Measurements from ENCODE around the gene ZCCHC7.
"Not testable (repeated sequence)": the region's sequence is repeated elsewhere in the genome, so short reads cannot be mapped to it uniquely, and the experiment has no call there.

ZCCHC7 gene

GRCh38 chr9:37301042-37301853 is 180.9 kb downstream of the ZCCHC7 start:
- no peak for DNase-seq

- no peak for DNase-seq
Measured at GRCh38 chr9:37301854-37302172, 181.4 kb downstream of the ZCCHC7 start.

- no peak for DNase-seq
Measured at GRCh38 chr9:37302277-37302676, 181.9 kb downstream of the ZCCHC7 start.

GRCh38 chr9:37303272-37303671 is 182.9 kb downstream of the ZCCHC7 start:
- DNase-seq = not testable (repeated sequence)

- DNase-seq = no peak
Measured at GRCh38 chr9:37309136-37309535, 188.8 kb downstream of the ZCCHC7 start.

GRCh38 chr9:37311938-37312708 is 191.7 kb downstream of the ZCCHC7 start:
- no peak for DNase-seq

- no peak for DNase-seq
Measured at GRCh38 chr9:37324261-37324683, 203.9 kb downstream of the ZCCHC7 start.

- DNase-seq = peak in 1 of 2 donors; percentile 7
Measured at GRCh38 chr9:37324691-37325490, 204.5 kb downstream of the ZCCHC7 start.

GRCh38 chr9:37325778-37326177 is 205.4 kb downstream of the ZCCHC7 start:
- DNase-seq = no peak

- DNase-seq = no peak
Measured at GRCh38 chr9:37327553-37327952, 207.2 kb downstream of the ZCCHC7 start.

GRCh38 chr9:37328556-37329227 is 208.3 kb downstream of the ZCCHC7 start:
- DNase-seq = no peak

GRCh38 chr9:37329576-37329975 is 209.2 kb downstream of the ZCCHC7 start:
- no peak for DNase-seq

GRCh38 chr9:37331871-37332270 is 211.5 kb downstream of the ZCCHC7 start:
- DNase-seq = no peak

GRCh38 chr9:37332578-37332977 is 212.2 kb downstream of the ZCCHC7 start:
- DNase-seq = no peak

GRCh38 chr9:37333288-37333687 is 212.9 kb downstream of the ZCCHC7 start:
- no peak for DNase-seq

GRCh38 chr9:37335238-37335637 is 214.9 kb downstream of the ZCCHC7 start:
- no peak for DNase-seq

- no peak for DNase-seq
Measured at GRCh38 chr9:37336150-37336549, 215.8 kb downstream of the ZCCHC7 start.

GRCh38 chr9:37337301-37337890 is 217.0 kb downstream of the ZCCHC7 start:
- no peak for DNase-seq

- DNase-seq = no peak
Measured at GRCh38 chr9:37338218-37338617, 217.8 kb downstream of the ZCCHC7 start.

- DNase-seq = no peak
Measured at GRCh38 chr9:37339923-37340322, 219.5 kb downstream of the ZCCHC7 start.

- DNase-seq = no peak
Measured at GRCh38 chr9:37340961-37341360, 220.6 kb downstream of the ZCCHC7 start.

GRCh38 chr9:37341704-37342103 is 221.3 kb downstream of the ZCCHC7 start:
- DNase-seq = no peak

Data from hippocampal formation (tissue), 2 donors.